GM19043 (cell line): ENCODE data around the gene ANAPC10.
"Not testable (repeated sequence)": the region's sequence is repeated elsewhere in the genome, so short reads cannot be mapped to it uniquely, and the experiment has no call there.

Source experiments
- ATAC-seq: cut with Tn5 transposase; IDR thresholded peaks from one replicate; pipeline ENCODE4 v1.9.1; 2021; ENCODE audit warnings: low read depth; ENCODE audit not compliant: unreplicated experiment

The ANAPC10 gene

DNA sequence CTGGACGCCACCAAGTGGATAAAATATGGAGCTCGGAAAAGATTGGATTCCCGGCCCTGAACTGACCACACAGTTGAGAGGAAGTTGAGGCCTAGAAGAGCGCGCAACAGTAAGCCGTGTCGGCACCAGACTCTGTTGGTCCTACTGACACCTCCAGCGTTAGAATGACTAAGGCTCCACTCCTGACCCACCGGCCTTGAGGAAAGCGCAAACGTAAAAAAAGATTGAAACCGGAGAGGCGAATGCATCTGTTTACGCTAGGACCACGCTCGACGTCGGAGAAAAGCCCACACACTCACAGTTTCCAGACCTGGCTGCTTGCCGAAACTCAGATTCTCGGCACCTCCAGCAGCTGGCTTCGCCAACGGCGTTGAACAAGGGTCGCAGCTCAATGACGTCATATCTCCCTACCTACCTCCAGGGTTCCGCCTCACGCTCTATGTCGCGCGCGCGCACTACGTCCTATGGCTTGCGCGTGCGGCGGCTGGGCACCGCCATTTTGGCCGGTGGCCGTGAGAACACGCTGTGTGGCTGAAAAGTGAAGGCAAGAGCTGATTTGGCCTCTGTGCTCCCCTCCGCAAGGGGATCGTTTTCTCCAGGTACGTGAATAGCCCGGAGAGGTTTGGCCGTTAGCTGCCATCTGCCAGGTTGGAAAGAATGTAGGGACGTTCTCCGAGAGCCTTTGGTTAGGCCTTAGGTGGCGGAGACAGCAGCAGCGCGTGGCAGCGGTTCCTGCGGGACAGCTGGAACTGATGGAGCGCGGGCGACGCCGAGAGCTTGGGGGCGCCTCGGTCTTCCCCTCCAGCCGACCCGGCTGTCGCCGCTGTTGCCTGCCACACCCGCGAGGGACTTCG lies at the start of gene ANAPC10, which contains the start of gene ABCE1:
TSS of gene ANAPC10 (minus strand) at position 376 of the 854 bp plus-strand sequence. CDS start 2,097 bp downstream, outside the sequence.
TSS of gene ABCE1 (plus strand) at position 491 of the 854 bp plus-strand sequence. CDS start 6,102 bp downstream, outside the sequence.
- peak; percentile 75 for ATAC-seq

DNA sequence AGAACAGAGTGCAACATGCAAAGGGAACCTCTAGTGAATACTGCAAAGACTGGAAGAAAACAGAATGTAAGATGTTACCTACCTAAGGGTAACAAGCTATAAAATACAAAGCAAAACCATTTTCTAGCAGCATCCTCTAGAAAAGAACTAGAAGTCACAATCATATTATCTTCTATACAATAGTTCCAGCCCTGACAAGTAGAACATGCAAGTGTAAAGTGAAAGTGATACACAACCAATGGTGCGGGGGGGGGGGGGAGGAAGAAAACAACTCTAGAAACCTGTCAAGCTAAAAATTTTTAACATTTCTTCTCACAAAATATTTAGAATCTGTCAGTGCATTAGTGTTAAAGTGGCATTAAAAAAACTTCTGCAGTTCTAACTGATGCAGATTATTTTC lies 38.2 kb upstream of the ANAPC10 start:
- not testable (repeated sequence) for ATAC-seq

GRCh38 chr4:145132511-145133098 lies 34.6 kb upstream of the ANAPC10 start:
- ATAC-seq: peak; percentile 72

- ATAC-seq: no peak
Observed at GRCh38 chr4:145131848-145132247, 33.9 kb upstream of the ANAPC10 start.

GRCh38 chr4:145130788-145131399 lies 32.9 kb upstream of the ANAPC10 start:
- ATAC-seq: no peak

DNA sequence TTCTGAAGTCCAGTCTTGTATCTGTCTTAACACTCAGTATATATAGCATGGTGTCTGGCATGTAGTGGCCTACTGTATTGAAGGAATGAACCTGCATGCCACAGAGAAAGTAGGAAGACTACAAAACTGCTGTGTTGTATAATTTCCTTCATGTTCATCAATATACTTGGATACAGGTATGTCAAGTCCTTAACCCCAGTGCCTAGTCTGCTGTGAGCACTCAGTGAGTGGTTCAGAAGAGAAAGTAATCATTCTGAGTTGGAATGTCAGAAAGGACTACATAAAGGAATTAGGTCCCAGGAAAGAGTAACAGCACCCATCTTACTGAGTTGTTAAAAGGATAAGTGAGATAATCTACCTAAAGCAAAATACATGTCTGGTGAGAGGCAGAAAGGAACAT lies 32.1 kb upstream of the ANAPC10 start:
- no peak for ATAC-seq

DNA sequence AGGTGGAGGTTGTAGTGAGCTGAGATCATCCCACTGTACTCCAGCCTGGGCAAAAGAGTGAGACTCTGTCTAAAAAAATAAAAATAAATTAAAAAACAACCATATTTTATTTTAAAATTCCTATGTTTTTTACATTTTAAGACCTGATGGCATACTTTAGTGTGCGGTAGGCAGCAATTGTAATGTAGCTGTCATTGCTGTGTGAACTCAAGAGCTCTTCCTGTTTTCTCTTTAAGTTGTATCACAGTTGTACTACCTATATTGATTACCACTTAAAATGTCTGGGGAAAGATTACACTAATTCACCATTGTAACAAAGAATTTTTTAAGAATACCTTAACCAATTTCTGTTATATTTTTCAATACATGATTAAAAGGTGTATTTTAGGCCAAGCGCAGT lies 27.4 kb upstream of the ANAPC10 start:
- no peak for ATAC-seq

DNA sequence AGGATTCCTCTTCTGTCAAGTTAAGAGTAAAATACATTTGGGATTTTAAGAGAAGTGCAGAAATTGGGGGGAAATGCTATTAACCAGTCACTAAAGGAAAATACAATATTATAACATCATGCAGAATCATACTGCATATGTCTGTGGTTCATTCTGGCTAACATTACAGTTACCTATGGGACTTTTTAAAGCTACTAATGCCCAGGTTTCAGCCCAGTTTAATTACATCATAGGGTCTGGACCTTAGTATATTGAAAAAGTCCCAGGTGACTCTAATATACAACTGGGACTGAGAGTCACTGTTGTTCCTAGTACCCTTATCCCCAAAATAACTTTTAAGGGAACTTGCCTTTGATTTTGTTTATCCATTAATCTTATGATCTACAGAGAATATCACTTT lies 10.1 kb upstream of the ANAPC10 start:
- no peak for ATAC-seq

DNA sequence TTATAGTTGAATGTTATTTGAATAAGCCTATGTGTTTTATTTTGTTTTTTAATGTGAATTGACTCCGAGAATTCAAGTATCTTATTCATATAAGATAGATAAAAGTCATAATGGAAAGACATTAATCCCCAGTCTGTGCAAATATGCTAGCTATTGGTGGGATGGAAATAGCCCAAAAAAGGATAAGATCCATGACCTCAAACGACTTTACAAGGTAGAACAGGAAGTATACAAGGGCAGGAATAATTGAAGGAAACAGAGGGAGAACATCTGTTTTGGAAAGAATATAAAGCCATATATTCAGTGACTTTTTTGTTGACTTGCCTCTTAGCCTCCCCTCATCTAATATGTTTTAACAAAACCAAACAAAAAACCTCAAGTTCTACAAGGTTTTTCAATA lies 9.1 kb upstream of the ANAPC10 start:
- no peak for ATAC-seq

GRCh38 chr4:145103496-145103895 lies 5.5 kb upstream of the ANAPC10 start:
- no peak for ATAC-seq

GRCh38 chr4:145102619-145103018 lies 4.6 kb upstream of the ANAPC10 start:
- no peak for ATAC-seq

DNA sequence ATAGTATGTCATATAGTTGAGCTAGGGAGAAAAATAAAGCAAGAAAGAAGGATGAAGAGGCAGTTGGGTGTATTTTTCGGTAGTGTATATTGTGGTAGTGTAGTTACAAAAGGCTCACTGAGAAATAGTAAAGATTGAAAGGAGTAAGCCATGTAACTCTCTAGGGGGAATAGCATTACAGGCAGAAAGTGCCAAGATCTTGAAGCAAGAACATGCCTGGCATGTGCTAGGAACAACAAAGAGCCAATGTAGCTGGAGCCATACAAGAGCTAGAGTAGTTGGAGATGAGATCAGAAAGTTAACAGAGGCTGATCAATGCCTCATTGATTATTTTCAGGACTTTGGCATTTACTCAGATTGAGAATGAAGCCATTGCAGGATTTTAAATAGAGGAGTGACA lies 3.1 kb upstream of the ANAPC10 start:
- ATAC-seq: no peak

GRCh38 chr4:145099653-145100052 lies 1.7 kb upstream of the ANAPC10 start:
- ATAC-seq: no peak

- peak; percentile 15 for ATAC-seq
Observed at GRCh38 chr4:145098675-145099037, 660 bp upstream of the ANAPC10 start.

DNA sequence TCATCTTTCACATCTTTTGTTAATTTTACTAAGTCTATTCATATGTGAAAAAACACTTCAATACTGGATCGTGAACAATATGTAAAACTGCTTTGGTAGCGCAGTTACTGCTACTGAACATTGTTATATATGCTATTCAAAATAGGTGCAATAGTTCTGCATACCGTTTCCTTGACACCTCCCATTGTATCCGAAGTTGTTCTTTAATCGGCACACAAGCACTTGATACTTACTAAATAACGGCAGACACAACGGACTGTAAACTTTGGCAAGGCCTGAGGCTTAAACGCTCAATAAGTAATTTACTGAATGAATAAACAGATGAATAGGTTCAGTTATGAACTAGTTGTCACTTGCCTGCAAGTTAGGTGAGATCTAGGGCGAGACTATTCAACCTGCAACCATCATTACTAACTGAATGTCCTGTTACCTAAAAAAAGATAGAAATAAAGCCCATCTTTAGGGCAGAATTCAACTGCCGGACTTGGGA lies 620 bp downstream of the ANAPC10 start:
- ATAC-seq: peak; percentile 0

- no peak for ATAC-seq
Observed at GRCh38 chr4:145093638-145094037, 4.4 kb downstream of the ANAPC10 start.

GRCh38 chr4:145090380-145090779 lies 7.6 kb downstream of the ANAPC10 start:
- ATAC-seq: no peak

DNA sequence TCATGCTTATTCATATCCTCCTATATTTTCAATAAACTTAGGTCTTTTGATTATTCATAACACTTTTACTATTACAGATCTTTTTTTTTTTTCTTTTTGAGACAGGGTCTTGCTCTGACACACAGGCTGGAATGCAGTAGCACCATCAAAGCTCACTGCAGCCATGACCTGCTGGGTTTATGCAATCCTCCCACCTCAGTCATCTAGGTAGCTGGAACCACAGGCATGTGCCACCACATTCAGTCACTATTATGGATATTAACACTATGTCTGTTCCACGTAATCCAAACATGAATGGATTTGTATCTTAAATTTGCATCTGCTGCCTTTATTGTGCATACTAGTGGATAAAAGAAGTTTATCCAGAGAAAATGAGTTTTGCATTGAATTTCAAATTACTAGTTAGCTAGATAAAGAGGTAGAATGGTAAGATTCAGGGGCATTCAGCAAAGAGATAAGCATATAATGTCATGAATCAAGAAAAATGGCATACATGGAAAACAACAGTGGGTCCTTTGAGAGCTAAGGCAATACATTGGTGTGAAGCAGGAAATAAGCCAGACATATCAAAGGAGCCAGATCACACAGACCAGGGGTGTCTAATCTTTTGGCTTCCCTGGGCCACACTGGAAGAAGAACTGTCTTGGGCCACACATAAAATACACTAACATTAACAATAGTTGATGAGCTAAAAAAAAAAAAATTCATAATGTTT lies 13.9 kb downstream of the ANAPC10 start:
- no peak for ATAC-seq

GRCh38 chr4:145081756-145082155 lies 16.2 kb downstream of the ANAPC10 start:
- no peak for ATAC-seq

GRCh38 chr4:145076469-145076855 lies 21.5 kb downstream of the ANAPC10 start:
- ATAC-seq: no peak
